MM.1S (cell line): ENCODE measurements around the gene SMAP1.

Experiments
- DNase-seq: peaks from one replicate; pipeline ENCODE4 v3.0.0-alpha.2; 2015
- H2AFZ ChIP-seq: fragments of 300-600 bp; sonication (generic); 2 replicates; pipeline ENCODE4 v1.6.0; 2016; ENCODE audit warnings: antibody characterized with exemption, low read length
- H3F3A ChIP-seq: fragments of 300-600 bp; sonication (generic); 2 replicates; pipeline ENCODE4 v1.6.1; 2016; ENCODE audit warnings: mild to moderate bottlenecking, antibody characterized with exemption, low read length, moderate library complexity, mixed read lengths; ENCODE audit not compliant: insufficient read depth
- H3K27ac ChIP-seq: fragments of 300-600 bp; sonication (generic); 2 replicates; pipeline ENCODE4 v1.5.1; 2016; ENCODE audit warnings: mild to moderate bottlenecking, low read length
- H3K27me3 ChIP-seq: fragments of 300-600 bp; sonication (generic); replicated peaks from 2 replicates; pipeline ENCODE4 v1.6.0; 2016; ENCODE audit warnings: low read length; ENCODE audit not compliant: insufficient read depth
- H3K36me3 ChIP-seq: fragments of 300-600 bp; sonication (generic); replicated peaks from 2 replicates; pipeline ENCODE4 v1.6.1; 2016; ENCODE audit warnings: mild to moderate bottlenecking, low read length, mixed read lengths; ENCODE audit not compliant: insufficient read depth
- H3K4me1 ChIP-seq: fragments of 300-600 bp; sonication (generic); 2 replicates; pipeline ENCODE4 v1.6.1; 2016; ENCODE audit warnings: low read length, mixed read lengths
- H3K4me2 ChIP-seq: fragments of 300-600 bp; sonication (generic); 2 replicates; pipeline ENCODE4 v1.6.0; 2016; ENCODE audit warnings: low read depth, low read length
- H3K4me3 ChIP-seq: fragments of 300-600 bp; sonication (generic); 2 replicates; pipeline ENCODE4 v1.5.1; 2016; ENCODE audit warnings: low read length, mixed read lengths
- H3K79me2 ChIP-seq: fragments of 300-600 bp; sonication (generic); 2 replicates; pipeline ENCODE4 v1.6.1; 2016; ENCODE audit warnings: mixed run types, low read length, mixed read lengths
- H3K9ac ChIP-seq: fragments of 300-600 bp; sonication (generic); 2 replicates; pipeline ENCODE4 v1.6.1; 2016; ENCODE audit warnings: low read length, mixed read lengths
- H3K9me2 ChIP-seq: fragments of 300-600 bp; sonication (generic); replicated peaks from 2 replicates; pipeline ENCODE4 v1.6.1; 2016; ENCODE audit warnings: mild to moderate bottlenecking, low read length, mixed read lengths; ENCODE audit not compliant: insufficient read depth
- H3K9me3 ChIP-seq: fragments of 300-600 bp; sonication (generic); replicated peaks from 2 replicates; pipeline ENCODE4 v1.6.1; 2016; ENCODE audit warnings: mild to moderate bottlenecking, low read length, mixed read lengths; ENCODE audit not compliant: insufficient read depth
- H4K20me1 ChIP-seq: fragments of 300-600 bp; sonication (generic); 2 replicates; pipeline ENCODE4 v1.6.1; 2016; ENCODE audit warnings: mild to moderate bottlenecking, low read length, moderate library complexity, mixed read lengths; ENCODE audit not compliant: insufficient read depth
- CTCF ChIP-seq: fragments of 300-600 bp; sonication (generic); IDR thresholded peaks from 2 replicates; pipeline ENCODE4 v1.5.1; 2016; ENCODE audit warnings: antibody characterized with exemption, low read length, mixed read lengths
- EZH2 ChIP-seq: fragments of 300-600 bp; sonication (generic); optimal IDR thresholded peaks from 2 replicates; pipeline ENCODE3; 2017; ENCODE audit warnings: low read depth, mild to moderate bottlenecking, antibody characterized with exemption, low read length, mixed read lengths
- EZH2phosphoT487 ChIP-seq: fragments of 300-600 bp; sonication (generic); IDR thresholded peaks from 2 replicates; pipeline ENCODE4 v1.6.1; 2018; ENCODE audit warnings: antibody characterized with exemption, low read length

SMAP1 gene

DNA sequence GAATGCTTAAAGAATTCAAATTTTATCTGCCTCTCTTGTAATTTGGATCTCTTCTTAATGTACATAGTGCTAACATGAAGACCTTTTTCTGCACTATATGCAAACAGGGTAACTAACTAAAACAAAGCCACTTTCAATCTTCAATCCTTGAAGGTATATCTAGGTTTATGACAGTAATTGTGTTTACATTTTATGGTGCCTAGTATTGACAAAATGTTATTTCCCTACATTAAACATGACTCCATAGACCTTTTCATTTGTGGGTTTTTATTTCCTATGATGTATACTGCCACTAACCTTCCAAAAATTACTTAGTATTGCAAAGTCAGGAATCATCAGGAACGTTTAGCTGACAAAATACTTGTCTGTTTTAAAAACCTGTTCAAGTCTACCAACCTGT, 193.2 kb downstream of the SMAP1 start:
- no peaks in the 10 kb centered on the region for H3K27me3 ChIP-seq
- H3K36me3 ChIP-seq: no peaks in the 10 kb centered on the region
- no peak overlapping the region for H2AFZ ChIP-seq
- DNase-seq: no peak
- H3F3A ChIP-seq: no peaks in the 10 kb centered on the region
- no peaks in the 10 kb centered on the region for H3K4me1 ChIP-seq
- no peaks in the 10 kb centered on the region for H3K9me2 ChIP-seq
- H3K27ac ChIP-seq: no peak overlapping the region
- no peak for TF ChIP-seq EZH2phosphoT487
- no peak for TF ChIP-seq EZH2
- TF ChIP-seq CTCF: no peak
- no peak overlapping the region for H3K4me2 ChIP-seq
- no peak overlapping the region for H3K4me3 ChIP-seq
- no peak overlapping the region for H3K9ac ChIP-seq
- H3K9me3 ChIP-seq: no peaks in the 10 kb centered on the region
- H3K79me2 ChIP-seq: no peaks in the 10 kb centered on the region
- no peaks in the 10 kb centered on the region for H4K20me1 ChIP-seq

DNA sequence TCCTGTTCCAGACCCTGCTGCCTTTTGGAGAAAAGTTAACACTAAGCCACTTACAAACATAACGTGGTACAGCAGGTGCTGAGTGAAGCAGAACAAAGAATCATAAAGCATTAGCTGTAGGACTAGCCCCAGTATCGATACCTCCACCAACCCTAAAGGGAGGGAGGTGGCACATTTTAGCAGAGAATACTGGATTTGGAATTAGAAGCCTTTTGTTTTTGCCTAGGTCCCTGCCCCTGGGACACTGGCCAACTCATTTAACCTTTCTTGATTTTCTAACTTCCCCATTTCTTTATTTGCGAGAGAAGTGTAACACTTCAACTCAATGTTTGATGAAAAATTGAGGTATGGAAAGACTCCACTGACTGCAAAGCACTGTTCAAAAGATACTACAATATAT, 195.7 kb downstream of the SMAP1 start:
- Histone ChIP-seq H3K9me3 (no peaks in the 10 kb centered on the region), H3K4me3 (no peak overlapping the region), H3K79me2 (no peaks in the 10 kb centered on the region), H3K27ac (no peak overlapping the region), H2AFZ (no peak overlapping the region), H3K36me3 (no peaks in the 10 kb centered on the region), H3K9ac (no peak overlapping the region), H3K27me3 (no peaks in the 10 kb centered on the region), H3K9me2 (no peaks in the 10 kb centered on the region), H3F3A (no peaks in the 10 kb centered on the region), H4K20me1 (no peaks in the 10 kb centered on the region), H3K4me2 (no peak overlapping the region), H3K4me1 (no peaks in the 10 kb centered on the region)
- no peak for DNase-seq
- TF ChIP-seq EZH2: no peak
- no peak for TF ChIP-seq CTCF

DNA sequence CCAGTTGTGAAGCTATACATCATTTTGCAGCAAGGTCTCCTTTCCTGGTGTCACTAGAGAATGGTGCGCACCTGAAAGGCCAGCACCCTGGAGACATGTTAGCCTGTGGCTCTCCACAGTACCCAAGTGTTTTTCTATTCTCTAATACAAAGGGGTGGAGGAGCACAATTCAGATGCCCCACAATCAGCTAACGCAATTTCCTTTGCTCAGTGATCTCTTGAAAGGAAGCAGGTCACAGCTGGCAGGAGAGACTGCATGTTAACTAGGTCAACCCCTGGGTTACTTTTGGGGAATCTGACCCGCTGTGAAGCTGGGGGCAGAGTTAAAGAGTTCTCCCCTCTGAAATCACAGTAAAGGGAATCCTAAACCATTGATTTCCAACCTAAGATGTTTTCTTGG, 196.7 kb downstream of the SMAP1 start:
- Histone ChIP-seq H3K27me3 (no peaks in the 10 kb centered on the region), H3K4me2 (no peak overlapping the region), H3K36me3 (no peaks in the 10 kb centered on the region), H3K79me2 (no peaks in the 10 kb centered on the region), H3K9me3 (no peaks in the 10 kb centered on the region), H3F3A (no peaks in the 10 kb centered on the region), H3K9me2 (no peaks in the 10 kb centered on the region), H4K20me1 (no peaks in the 10 kb centered on the region), H2AFZ (no peak overlapping the region), H3K27ac (no peak overlapping the region), H3K9ac (no peak overlapping the region), H3K4me1 (no peaks in the 10 kb centered on the region), H3K4me3 (no peak overlapping the region)
- DNase-seq: no peak
- TF ChIP-seq CTCF (no peak), EZH2 (no peak), EZH2phosphoT487 (no peak)

DNA sequence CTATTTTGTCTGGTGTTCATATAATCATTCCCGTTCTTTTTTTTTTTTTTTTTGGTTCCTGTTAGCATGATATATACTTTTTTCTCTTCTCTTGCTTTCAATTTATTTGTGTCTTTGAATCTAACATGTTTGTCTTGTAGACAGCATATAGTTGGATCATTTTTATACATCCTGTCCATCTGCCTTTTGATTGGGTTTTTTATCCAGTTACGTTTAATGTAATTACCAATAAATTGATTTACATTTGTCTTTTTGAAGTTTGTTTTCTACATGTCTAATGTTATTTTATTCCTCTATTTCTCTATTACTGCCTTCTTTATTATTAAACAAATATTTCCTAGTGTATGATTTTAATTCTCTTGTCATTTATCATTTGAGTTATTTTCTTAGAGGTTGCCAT, 204.8 kb downstream of the SMAP1 start:
- no peak for DNase-seq
- Histone ChIP-seq H3K36me3 (no peaks in the 10 kb centered on the region), H2AFZ (no peak overlapping the region), H3F3A (no peaks in the 10 kb centered on the region), H3K9me3 (no peaks in the 10 kb centered on the region), H3K27ac (no peak overlapping the region), H3K4me1 (no peaks in the 10 kb centered on the region), H3K9ac (no peak overlapping the region), H3K9me2 (no peaks in the 10 kb centered on the region), H3K27me3 (no peaks in the 10 kb centered on the region), H3K4me2 (no peak overlapping the region), H3K79me2 (no peaks in the 10 kb centered on the region; the same call in 1 of the 2 replicates), H3K4me3 (no peak overlapping the region), H4K20me1 (no peaks in the 10 kb centered on the region)
- TF ChIP-seq EZH2phosphoT487: no peak
- no peak for TF ChIP-seq CTCF
- TF ChIP-seq EZH2: no peak
